NCI-H345 (cell line): ENCODE results near the gene TMC1.

Experiments
- DNase-seq: peaks from one replicate; lab custom pipeline; 2025; lab: John Stamatoyannopoulos, UW

TMC1 gene

DNA sequence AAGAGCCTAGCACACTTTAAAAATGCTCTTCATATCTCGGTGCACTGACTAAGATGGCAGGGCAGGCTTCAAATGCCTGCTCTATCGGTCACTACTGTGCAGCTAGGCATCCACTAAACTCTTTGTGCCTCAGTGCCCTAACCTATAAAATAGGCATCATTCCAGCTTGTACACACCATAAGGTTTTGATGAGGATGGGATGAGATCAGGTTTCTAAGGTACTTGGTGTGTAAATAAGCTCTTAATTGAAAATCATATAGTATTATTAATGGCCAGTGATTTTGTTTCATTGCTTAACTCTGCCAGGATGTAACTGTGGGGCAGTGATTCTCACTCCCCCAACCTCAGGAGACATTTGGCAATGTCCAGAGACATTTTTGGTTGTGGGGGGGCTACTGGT is 352.9 kb downstream of the TMC1 start:
- no peak for DNase-seq

- DNase-seq: no peak
Measured at GRCh38 chr9:72875221-72875620, 353.8 kb downstream of the TMC1 start.

- DNase-seq: no peak
Measured at GRCh38 chr9:72880821-72881220, 359.4 kb downstream of the TMC1 start.

DNA sequence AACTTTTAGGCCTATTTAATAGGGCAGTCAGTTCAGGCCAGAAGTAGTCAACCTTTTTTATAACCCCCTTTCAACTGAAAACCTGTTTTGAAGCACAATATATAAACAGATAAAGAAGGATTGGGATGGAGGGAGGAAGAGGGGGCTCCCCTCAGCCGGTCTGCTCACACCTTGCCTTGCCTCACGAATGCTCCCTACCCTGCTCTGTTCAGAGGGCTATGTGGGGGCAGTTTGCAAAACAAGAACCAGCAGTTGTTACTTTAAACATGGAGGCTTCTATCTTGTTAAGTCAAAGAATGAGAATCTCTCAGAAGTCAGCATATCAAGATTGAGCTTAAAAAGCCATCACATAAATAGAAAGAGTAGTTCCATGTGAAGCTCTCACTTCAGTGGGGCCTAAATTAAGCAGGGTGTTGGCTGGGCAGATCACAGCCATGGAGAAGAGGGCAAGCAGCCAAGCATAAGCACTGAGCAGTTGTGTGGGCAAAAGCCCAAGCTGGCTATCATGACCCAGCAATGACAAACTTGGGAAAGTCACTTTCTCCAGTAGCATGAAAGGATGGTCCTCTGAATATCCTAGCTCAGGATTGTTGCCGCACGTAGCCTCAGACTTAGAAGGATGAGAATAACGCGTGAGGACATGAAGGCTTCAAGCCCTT is 360.8 kb downstream of the TMC1 start:
- no peak for DNase-seq

DNA sequence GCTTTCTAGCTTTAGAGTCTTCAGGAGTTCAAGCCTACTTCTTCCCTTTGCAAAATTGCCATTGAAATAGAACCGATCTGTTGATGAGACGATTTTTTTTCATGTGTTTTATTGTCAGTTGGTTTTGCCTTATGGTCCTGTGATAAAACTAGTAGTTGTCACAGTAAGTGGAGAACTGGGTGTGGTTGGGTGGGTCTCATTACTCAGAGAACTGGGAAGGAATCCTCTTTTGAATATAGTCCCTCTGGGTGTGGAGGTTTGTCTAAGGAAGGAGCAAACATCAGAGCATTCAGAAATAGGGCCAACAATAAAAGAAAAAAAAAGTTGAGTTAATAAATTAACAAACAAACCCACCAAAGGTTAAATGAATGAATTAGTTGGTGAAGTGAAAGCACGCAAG is 362.5 kb downstream of the TMC1 start:
- DNase-seq: no peak

DNA sequence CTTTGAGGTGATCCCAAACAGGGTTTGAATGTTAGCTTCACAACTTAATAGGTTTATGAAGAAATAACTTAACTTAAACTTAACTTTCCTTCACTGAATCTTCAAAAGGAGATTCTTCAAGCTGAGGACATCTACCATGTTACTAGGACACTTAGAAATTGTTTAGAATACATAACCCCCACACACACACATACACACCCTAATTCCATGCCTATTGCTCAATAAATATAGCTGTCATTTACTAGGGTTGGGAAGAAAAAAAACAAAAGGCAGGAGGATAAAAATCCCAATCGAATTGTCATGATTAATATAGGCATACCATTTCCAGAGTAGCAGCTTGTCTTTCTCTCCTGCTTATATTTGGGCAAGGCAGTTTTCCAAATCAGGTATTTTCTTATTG is 363.1 kb downstream of the TMC1 start:
- DNase-seq: no peak
